HCT116 (cell line): ENCODE data around the gene BMAL1. TPM values are rescaled to one million over a fixed set of nuclear protein-coding genes. Genes with fewer than 3 reads are reported as not detected.

Source experiments
- ATAC-seq: fragments of 200-7000 bp; cut with Tn5 transposase; 2 replicates; pipeline ENCODE4 v1.9.1; 2020; ENCODE audit warnings: mild to moderate bottlenecking, moderate library complexity
- BruUV-seq: library from RNA; stranded (reverse); fragments of 400-500 nt; replicated peaks from 2 replicates; lab custom pipeline; 2021; lab: Mats Ljungman, UMichigan
- CTCF ChIA-PET: fragments of 300-600 bp; sonication (Branson Sonifier 250); formaldehyde crosslinking; loops from one replicate; lab custom pipeline; 2021; ENCODE audit warnings: antibody characterized with exemption; lab: Charles Lee
- POLR2A ChIA-PET: fragments of 300-600, 350-600 bp; sonication (Branson Sonifier 250); formaldehyde crosslinking; loops from one replicate; lab custom pipeline; 2021; ENCODE audit warnings: antibody characterized with exemption; lab: Charles Lee
- RAD21 ChIA-PET, 2 experiments: fragments of 300-600 bp; sonication (Branson Sonifier 250); formaldehyde crosslinking; loops; one replicate each; lab custom pipeline; 2023; ENCODE audit warnings: low total read pairs in 2 of 2; ENCODE audit not compliant: uncharacterized antibody in 2 of 2, unreplicated experiment in 2 of 2, low non-redundant PET in 1 of 2; lab: Charles Lee
- DNase-seq: peaks from one replicate; pipeline ENCODE4 v3.0.0-alpha.2; 2010; ENCODE audit warnings: low read depth, low spot score
- H2AFZ ChIP-seq: fragments of 200-600 bp; shearing (Covaris generic), sonication (generic); 2 replicates; pipeline ENCODE4 v1.6.1; 2017; ENCODE audit warnings: low read depth, mixed run types, mixed read lengths, antibody characterized with exemption, low read length; ENCODE audit not compliant: poor library complexity, severe bottlenecking
- H3K27ac ChIP-seq: 2 replicates; pipeline ENCODE4 v1.5.1; 2012; ENCODE audit warnings: low read depth, low read length
- H3K27me3 ChIP-seq: fragments of 200-600 bp; sonication (generic); 2 replicates; pipeline ENCODE4 v1.6.1; 2016; ENCODE audit warnings: mixed run types, low read length, mixed read lengths; ENCODE audit not compliant: insufficient read depth
- H3K36me3 ChIP-seq, 2 experiments: fragments of 200-500 bp in 1 of 2; fragments of 200-600 bp in 1 of 2; sonication (Bioruptor generic) in 1 of 2; sonication (generic) in 1 of 2; 2 replicates each; pipeline versions ENCODE4 v1.5.1 to v1.6.1; 2014 to 2016; ENCODE audit warnings: low read length in 2 of 2, inconsistent platforms in 1 of 2, mixed read lengths in 1 of 2, mixed run types in 1 of 2; ENCODE audit not compliant: insufficient read depth in 2 of 2, control insufficient read depth in 1 of 2
- H3K4me1 ChIP-seq, 2 experiments: fragments of 200-600 bp in 1 of 2; sonication (generic) in 1 of 2; 2 replicates each; pipeline versions ENCODE4 v1.5.1 to v1.6.1; 2012 to 2017; ENCODE audit warnings: low read length in 2 of 2, inconsistent platforms in 1 of 2, mild to moderate bottlenecking in 1 of 2, mixed read lengths in 1 of 2, mixed run types in 1 of 2, moderate library complexity in 1 of 2; ENCODE audit not compliant: insufficient read depth in 2 of 2, control insufficient read depth in 1 of 2
- H3K4me2 ChIP-seq: fragments of 200-600 bp; sonication (generic); 2 replicates; pipeline ENCODE4 v1.6.1; 2017; ENCODE audit warnings: mixed run types, low read length, mixed read lengths
- H3K4me3 ChIP-seq, 2 experiments: fragments of 200-600 bp in 1 of 2; sonication (generic) in 1 of 2; replicated peaks in 1 of 2; 2 replicates each; pipeline ENCODE4 v1.5.1; 2011 to 2016; ENCODE audit warnings: low read length in 2 of 2, control low read depth in 1 of 2, low read depth in 1 of 2, mild to moderate bottlenecking in 1 of 2, mixed read lengths in 1 of 2, mixed run types in 1 of 2
- H3K79me2 ChIP-seq: fragments of 200-600 bp; sonication (generic); 2 replicates; pipeline ENCODE4 v1.6.1; 2017; ENCODE audit warnings: mild to moderate bottlenecking, mixed run types, low read length, moderate library complexity, mixed read lengths; ENCODE audit not compliant: insufficient read depth
- H3K9ac ChIP-seq: fragments of 200-600 bp; sonication (generic); 2 replicates; pipeline ENCODE4 v1.6.1; 2016; ENCODE audit warnings: low read length, mixed read lengths
- H3K9me2 ChIP-seq: fragments of 200-600 bp; sonication (generic), shearing (Covaris generic); 2 replicates; pipeline ENCODE4 v1.6.1; 2017; ENCODE audit warnings: mixed run types, mild to moderate bottlenecking, moderate library complexity; ENCODE audit not compliant: insufficient read depth
- H3K9me3 ChIP-seq, 2 experiments: fragments of 200-500 bp in 1 of 2; fragments of 200-600 bp in 1 of 2; sonication (Bioruptor generic) in 1 of 2; sonication (generic) in 1 of 2; 2 replicates each; pipeline ENCODE4 v1.6.1; 2014 to 2017; ENCODE audit warnings: low read length in 2 of 2, mixed read lengths in 2 of 2, inconsistent platforms in 1 of 2, low read depth in 1 of 2, mild to moderate bottlenecking in 1 of 2, mixed run types in 1 of 2, moderate library complexity in 1 of 2; ENCODE audit not compliant: control insufficient read depth in 1 of 2, insufficient read depth in 1 of 2
- H4K20me1 ChIP-seq: fragments of 200-600 bp; sonication (generic), shearing (Covaris generic); 2 replicates; pipeline ENCODE4 v1.6.1; 2017; ENCODE audit warnings: mixed run types, mild to moderate bottlenecking, moderate library complexity; ENCODE audit not compliant: insufficient read depth
- CBX3 ChIP-seq: IDR thresholded peaks from 2 replicates; pipeline ENCODE4 v1.6.1; 2012; ENCODE audit warnings: low read depth
- CEBPB ChIP-seq: IDR thresholded peaks from 2 replicates; pipeline ENCODE4 v1.6.1; 2012; ENCODE audit warnings: low read depth
- EGR1 ChIP-seq: IDR thresholded peaks from 2 replicates; pipeline ENCODE4 v1.6.1; 2012; ENCODE audit warnings: low read depth
- ELF1 ChIP-seq: IDR thresholded peaks from 2 replicates; pipeline ENCODE4 v1.6.1; 2012; ENCODE audit warnings: low read depth, borderline replicate concordance
- EZH2phosphoT487 ChIP-seq: fragments of 200-600 bp; IDR thresholded peaks from 2 replicates; pipeline ENCODE4 v1.6.1; 2018; ENCODE audit warnings: antibody characterized with exemption, borderline replicate concordance
- FOSL1 ChIP-seq: IDR thresholded peaks from 2 replicates; pipeline ENCODE4 v1.6.1; 2012; ENCODE audit warnings: low read depth
- JUND ChIP-seq: IDR thresholded peaks from 2 replicates; pipeline ENCODE4 v1.6.1; 2012
- POLR2A ChIP-seq: IDR thresholded peaks from 2 replicates; pipeline ENCODE4 v1.7.0; 2011; ENCODE audit warnings: borderline replicate concordance; ENCODE audit not compliant: insufficient read depth, insufficient read length; ENCODE audit errors: extremely low read depth
- POLR2AphosphoS5 ChIP-seq: IDR thresholded peaks from 2 replicates; pipeline ENCODE4 v1.6.1; 2011; ENCODE audit warnings: mild to moderate bottlenecking, low read depth, low read length, moderate library complexity
- RAD21 ChIP-seq: IDR thresholded peaks from 2 replicates; pipeline ENCODE4 v1.6.1; 2012; ENCODE audit warnings: low read depth, mild to moderate bottlenecking
- SP1 ChIP-seq: IDR thresholded peaks from 2 replicates; pipeline ENCODE4 v1.6.1; 2012; ENCODE audit warnings: low read depth
- TCF7L2 ChIP-seq: IDR thresholded peaks from 2 replicates; pipeline ENCODE4 v1.7.0; 2011; ENCODE audit warnings: borderline replicate concordance, inconsistent platforms; ENCODE audit not compliant: insufficient read depth, insufficient read length; ENCODE audit errors: extremely low read depth
- YY1 ChIP-seq: IDR thresholded peaks from 2 replicates; pipeline ENCODE4 v1.6.1; 2011; ENCODE audit warnings: low read length, low read depth, moderate library complexity, mild to moderate bottlenecking; ENCODE audit not compliant: insufficient replicate concordance; ENCODE audit errors: extremely low read depth
- ZNF274 ChIP-seq: fragments of 200-500 bp; sonication (Bioruptor generic); IDR thresholded peaks from 2 replicates; pipeline ENCODE4 v1.6.1; 2014; ENCODE audit warnings: mild to moderate bottlenecking, low read depth, low read length, inconsistent platforms
- intact Hi-C: fragments of 100-400 bp; cut with micrococcal nuclease; formaldehyde crosslinking; loops from 2 replicates; pipeline ENCODE4 v1.10.0; 2022
- total RNA-seq: library from RNA; stranded (reverse); gene quantifications from one replicate; pipeline ENCODE4 v1.2.1, GENCODE V29; 2021; ENCODE audit not compliant: unreplicated experiment
- TF ChIP-seq, protein P1 (sequence below): IDR thresholded peaks from 2 replicates; pipeline ENCODE4 v1.6.1; 2011; ENCODE audit warnings: mild to moderate bottlenecking, low read length, moderate library complexity; ENCODE audit not compliant: insufficient replicate concordance; ENCODE audit errors: extremely low read depth
- TF ChIP-seq, protein P2 (sequence below): IDR thresholded peaks from 2 replicates; pipeline ENCODE4 v1.6.1; 2012
- TF ChIP-seq, protein P3 (sequence below), 3 experiments: fragments of 200-600 bp in 1 of 3; sonication (generic) in 1 of 3; IDR thresholded peaks in 2 of 3; conservative IDR thresholded peaks in 1 of 3; 2 replicates each; pipeline ENCODE4 v1.5.1; 2012 to 2017; ENCODE audit warnings: low read depth in 2 of 3, low read length in 2 of 3, antibody characterized with exemption in 1 of 3, borderline replicate concordance in 1 of 3, control low read depth in 1 of 3, mild to moderate bottlenecking in 1 of 3, mixed read lengths in 1 of 3, mixed run types in 1 of 3, moderate library complexity in 1 of 3; ENCODE audit not compliant: insufficient read depth in 1 of 3
- TF ChIP-seq, protein P4 (sequence below): IDR thresholded peaks from 2 replicates; pipeline ENCODE4 v1.6.1; 2012; ENCODE audit warnings: low read depth
- TF ChIP-seq, protein P5 (sequence below): IDR thresholded peaks from 2 replicates; pipeline ENCODE4 v1.6.1; 2012

The BMAL1 gene
- total RNA-seq, 1 experiment from 2014 or later = 17.6 TPM

DNA sequence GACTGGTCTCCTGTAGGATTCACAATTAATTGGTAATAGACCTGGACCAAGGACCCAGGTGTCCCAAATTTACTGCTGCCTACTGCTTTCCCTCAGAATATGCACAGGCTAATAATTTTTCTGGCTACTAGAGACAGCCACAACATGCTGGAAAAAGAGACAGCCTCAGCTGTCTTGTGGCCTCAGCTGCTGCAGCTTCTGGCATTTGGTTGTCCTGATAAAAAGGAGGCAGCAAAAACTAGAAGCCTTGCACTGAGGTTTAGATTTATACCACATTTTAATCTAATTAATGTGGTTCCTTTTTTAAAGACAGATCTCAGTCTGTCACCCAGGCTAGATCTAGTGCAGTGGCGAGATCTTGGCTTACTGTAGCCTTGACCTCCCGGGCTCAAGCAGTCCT, 95.6 kb downstream of the BMAL1 start:
- Histone ChIP-seq H3K4me1 (no peaks in the 10 kb centered on the region), H4K20me1 (no peaks in the 10 kb centered on the region), H3K36me3 (peaks cover 4 to 7% of the 10 kb centered on the region in 2 experiments; a peak in 2 of 4 replicates), H3K27ac (no peak overlapping the region), H3K79me2 (no peaks in the 10 kb centered on the region), H3K4me2 (no peak overlapping the region), H3K9ac (no peak overlapping the region), H3K9me2 (no peaks in the 10 kb centered on the region), H3K9me3 (no peaks in the 10 kb centered on the region), H2AFZ (no peak overlapping the region), H3K4me3 (no peak overlapping the region), H3K27me3 (no peaks in the 10 kb centered on the region)
- TF ChIP-seq POLR2AphosphoS5 (no peak), ZNF274 (no peak), POLR2A (no peak), RAD21 (no peak), JUND (no peak), CBX3 (no peak), FOSL1 (no peak), EGR1 (no peak), SP1 (no peak), EZH2phosphoT487 (no peak), CEBPB (no peak), ELF1 (no peak), YY1 (no peak), TCF7L2 (no peak)
- TF ChIP-seq, protein P1, sequence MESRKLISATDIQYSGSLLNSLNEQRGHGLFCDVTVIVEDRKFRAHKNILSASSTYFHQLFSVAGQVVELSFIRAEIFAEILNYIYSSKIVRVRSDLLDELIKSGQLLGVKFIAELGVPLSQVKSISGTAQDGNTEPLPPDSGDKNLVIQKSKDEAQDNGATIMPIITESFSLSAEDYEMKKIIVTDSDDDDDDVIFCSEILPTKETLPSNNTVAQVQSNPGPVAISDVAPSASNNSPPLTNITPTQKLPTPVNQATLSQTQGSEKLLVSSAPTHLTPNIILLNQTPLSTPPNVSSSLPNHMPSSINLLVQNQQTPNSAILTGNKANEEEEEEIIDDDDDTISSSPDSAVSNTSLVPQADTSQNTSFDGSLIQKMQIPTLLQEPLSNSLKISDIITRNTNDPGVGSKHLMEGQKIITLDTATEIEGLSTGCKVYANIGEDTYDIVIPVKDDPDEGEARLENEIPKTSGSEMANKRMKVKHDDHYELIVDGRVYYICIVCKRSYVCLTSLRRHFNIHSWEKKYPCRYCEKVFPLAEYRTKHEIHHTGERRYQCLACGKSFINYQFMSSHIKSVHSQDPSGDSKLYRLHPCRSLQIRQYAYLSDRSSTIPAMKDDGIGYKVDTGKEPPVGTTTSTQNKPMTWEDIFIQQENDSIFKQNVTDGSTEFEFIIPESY = no peak
- TF ChIP-seq, protein P2, sequence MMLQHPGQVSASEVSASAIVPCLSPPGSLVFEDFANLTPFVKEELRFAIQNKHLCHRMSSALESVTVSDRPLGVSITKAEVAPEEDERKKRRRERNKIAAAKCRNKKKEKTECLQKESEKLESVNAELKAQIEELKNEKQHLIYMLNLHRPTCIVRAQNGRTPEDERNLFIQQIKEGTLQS = no peak
- TF ChIP-seq, protein P3, sequence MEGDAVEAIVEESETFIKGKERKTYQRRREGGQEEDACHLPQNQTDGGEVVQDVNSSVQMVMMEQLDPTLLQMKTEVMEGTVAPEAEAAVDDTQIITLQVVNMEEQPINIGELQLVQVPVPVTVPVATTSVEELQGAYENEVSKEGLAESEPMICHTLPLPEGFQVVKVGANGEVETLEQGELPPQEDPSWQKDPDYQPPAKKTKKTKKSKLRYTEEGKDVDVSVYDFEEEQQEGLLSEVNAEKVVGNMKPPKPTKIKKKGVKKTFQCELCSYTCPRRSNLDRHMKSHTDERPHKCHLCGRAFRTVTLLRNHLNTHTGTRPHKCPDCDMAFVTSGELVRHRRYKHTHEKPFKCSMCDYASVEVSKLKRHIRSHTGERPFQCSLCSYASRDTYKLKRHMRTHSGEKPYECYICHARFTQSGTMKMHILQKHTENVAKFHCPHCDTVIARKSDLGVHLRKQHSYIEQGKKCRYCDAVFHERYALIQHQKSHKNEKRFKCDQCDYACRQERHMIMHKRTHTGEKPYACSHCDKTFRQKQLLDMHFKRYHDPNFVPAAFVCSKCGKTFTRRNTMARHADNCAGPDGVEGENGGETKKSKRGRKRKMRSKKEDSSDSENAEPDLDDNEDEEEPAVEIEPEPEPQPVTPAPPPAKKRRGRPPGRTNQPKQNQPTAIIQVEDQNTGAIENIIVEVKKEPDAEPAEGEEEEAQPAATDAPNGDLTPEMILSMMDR (IDR thresholded peaks at IDR 0.05 in 2 of 3, conservative IDR thresholded peaks at IDR 0.05 in 1 of 3; ENCODE audit: borderline replicate concordance in 1 of 3, insufficient read depth in 1 of 3, low read depth in 2 of 3, low read length in 2 of 3) = no peak
- TF ChIP-seq, protein P4, sequence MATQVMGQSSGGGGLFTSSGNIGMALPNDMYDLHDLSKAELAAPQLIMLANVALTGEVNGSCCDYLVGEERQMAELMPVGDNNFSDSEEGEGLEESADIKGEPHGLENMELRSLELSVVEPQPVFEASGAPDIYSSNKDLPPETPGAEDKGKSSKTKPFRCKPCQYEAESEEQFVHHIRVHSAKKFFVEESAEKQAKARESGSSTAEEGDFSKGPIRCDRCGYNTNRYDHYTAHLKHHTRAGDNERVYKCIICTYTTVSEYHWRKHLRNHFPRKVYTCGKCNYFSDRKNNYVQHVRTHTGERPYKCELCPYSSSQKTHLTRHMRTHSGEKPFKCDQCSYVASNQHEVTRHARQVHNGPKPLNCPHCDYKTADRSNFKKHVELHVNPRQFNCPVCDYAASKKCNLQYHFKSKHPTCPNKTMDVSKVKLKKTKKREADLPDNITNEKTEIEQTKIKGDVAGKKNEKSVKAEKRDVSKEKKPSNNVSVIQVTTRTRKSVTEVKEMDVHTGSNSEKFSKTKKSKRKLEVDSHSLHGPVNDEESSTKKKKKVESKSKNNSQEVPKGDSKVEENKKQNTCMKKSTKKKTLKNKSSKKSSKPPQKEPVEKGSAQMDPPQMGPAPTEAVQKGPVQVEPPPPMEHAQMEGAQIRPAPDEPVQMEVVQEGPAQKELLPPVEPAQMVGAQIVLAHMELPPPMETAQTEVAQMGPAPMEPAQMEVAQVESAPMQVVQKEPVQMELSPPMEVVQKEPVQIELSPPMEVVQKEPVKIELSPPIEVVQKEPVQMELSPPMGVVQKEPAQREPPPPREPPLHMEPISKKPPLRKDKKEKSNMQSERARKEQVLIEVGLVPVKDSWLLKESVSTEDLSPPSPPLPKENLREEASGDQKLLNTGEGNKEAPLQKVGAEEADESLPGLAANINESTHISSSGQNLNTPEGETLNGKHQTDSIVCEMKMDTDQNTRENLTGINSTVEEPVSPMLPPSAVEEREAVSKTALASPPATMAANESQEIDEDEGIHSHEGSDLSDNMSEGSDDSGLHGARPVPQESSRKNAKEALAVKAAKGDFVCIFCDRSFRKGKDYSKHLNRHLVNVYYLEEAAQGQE = no peak
- TF ChIP-seq, protein P5, sequence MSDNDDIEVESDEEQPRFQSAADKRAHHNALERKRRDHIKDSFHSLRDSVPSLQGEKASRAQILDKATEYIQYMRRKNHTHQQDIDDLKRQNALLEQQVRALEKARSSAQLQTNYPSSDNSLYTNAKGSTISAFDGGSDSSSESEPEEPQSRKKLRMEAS = no peak
- no peak for ATAC-seq
- intact Hi-C loops = no loop called here
- RAD21 ChIA-PET = no interaction called here
- no peak for DNase-seq
- CTCF ChIA-PET = interaction anchor here (0.9 to 1.2 kb wide), 2 partner anchors 12 to 19 kb away, joined by 3 to 5 read pairs; no protein-coding TSS in a partner anchor
- no TSS peak for BruUV-seq
- POLR2A ChIA-PET = no interaction called here
